Glutamatergic neuron (in vitro differentiated cells): Measurements from ENCODE around the gene RAF1. TPM values are rescaled to one million over a fixed set of nuclear protein-coding genes. Genes with fewer than 3 reads are reported as not detected.
A peak's percentile ranks its signal among the peaks of the same experiment; 100 is the strongest.

Experiments
- DNase-seq: peaks from one replicate; pipeline ENCODE4 v3.0.0; 2022
- H3K27ac Mint-ChIP-seq: one replicate; pipeline ENCODE4 v1.8.0; 2020; ENCODE audit warnings: mild to moderate bottlenecking, mixed read lengths, inconsistent platforms; ENCODE audit not compliant: unreplicated experiment
- H3K27me3 Mint-ChIP-seq: one replicate; pipeline ENCODE4 v1.8.0; 2020; ENCODE audit warnings: mild to moderate bottlenecking, moderate library complexity, mixed read lengths, inconsistent platforms; ENCODE audit not compliant: unreplicated experiment
- H3K36me3 Mint-ChIP-seq: one replicate; pipeline ENCODE4 v1.8.0; 2020; ENCODE audit warnings: mild to moderate bottlenecking, mixed read lengths, inconsistent platforms; ENCODE audit not compliant: unreplicated experiment
- H3K4me1 Mint-ChIP-seq: one replicate; pipeline ENCODE4 v1.8.0; 2020; ENCODE audit warnings: mild to moderate bottlenecking, low read depth, mixed read lengths, inconsistent platforms; ENCODE audit not compliant: unreplicated experiment
- H3K4me3 Mint-ChIP-seq: one replicate; pipeline ENCODE4 v1.8.0; 2020; ENCODE audit warnings: mild to moderate bottlenecking, mixed read lengths, inconsistent platforms; ENCODE audit not compliant: unreplicated experiment
- H3K9me3 Mint-ChIP-seq: one replicate; pipeline ENCODE4 v1.8.0; 2020; ENCODE audit warnings: mild to moderate bottlenecking, moderate library complexity, mixed read lengths, inconsistent platforms; ENCODE audit not compliant: unreplicated experiment
- long read RNA-seq: library from polyadenylated mRNA; unstranded; transcript quantifications from one replicate; pipeline ENCODE4 v2.0.0, GENCODE V29; 2020; ENCODE audit not compliant: unreplicated experiment
- total RNA-seq: library from RNA; stranded (reverse); fragmentation: NEBNext Ultra II Directional; extraction: Animal tissue kit (Norgen Biotek cat#: 25700); gene quantifications from one replicate; pipeline ENCODE4 v1.2.1, GENCODE V29; 2021; ENCODE audit not compliant: unreplicated experiment
- TF ChIP-seq, protein P1 (sequence below): fragments of 200-600 bp; sonication (generic); IDR thresholded peaks from one replicate; pipeline ENCODE4 v1.5.0; 2021; ENCODE audit not compliant: partially characterized antibody, unreplicated experiment

RAF1 gene
- 185 TPM for total RNA-seq
- long read RNA-seq, transcript RAF1-201 (17 exons, 3,300 nt) = major isoform, 27 of 36 reads
- long read RNA-seq, partial matches to known transcripts = 2 of 36 reads
- long read RNA-seq, other reads (novel, unspliced or antisense) = 5 of 36 reads

- H3K4me3 Mint-ChIP-seq = peak within 1 kb of the TSS; percentile 100
- DNase-seq = peak; percentile 97
- TF ChIP-seq, protein P1, sequence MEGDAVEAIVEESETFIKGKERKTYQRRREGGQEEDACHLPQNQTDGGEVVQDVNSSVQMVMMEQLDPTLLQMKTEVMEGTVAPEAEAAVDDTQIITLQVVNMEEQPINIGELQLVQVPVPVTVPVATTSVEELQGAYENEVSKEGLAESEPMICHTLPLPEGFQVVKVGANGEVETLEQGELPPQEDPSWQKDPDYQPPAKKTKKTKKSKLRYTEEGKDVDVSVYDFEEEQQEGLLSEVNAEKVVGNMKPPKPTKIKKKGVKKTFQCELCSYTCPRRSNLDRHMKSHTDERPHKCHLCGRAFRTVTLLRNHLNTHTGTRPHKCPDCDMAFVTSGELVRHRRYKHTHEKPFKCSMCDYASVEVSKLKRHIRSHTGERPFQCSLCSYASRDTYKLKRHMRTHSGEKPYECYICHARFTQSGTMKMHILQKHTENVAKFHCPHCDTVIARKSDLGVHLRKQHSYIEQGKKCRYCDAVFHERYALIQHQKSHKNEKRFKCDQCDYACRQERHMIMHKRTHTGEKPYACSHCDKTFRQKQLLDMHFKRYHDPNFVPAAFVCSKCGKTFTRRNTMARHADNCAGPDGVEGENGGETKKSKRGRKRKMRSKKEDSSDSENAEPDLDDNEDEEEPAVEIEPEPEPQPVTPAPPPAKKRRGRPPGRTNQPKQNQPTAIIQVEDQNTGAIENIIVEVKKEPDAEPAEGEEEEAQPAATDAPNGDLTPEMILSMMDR = no peak
- no peaks in the 10 kb centered on the region for H3K36me3 Mint-ChIP-seq
- peaks cover 16% of the 10 kb centered on the region for H3K4me1 Mint-ChIP-seq
- peak within 1 kb of the TSS; percentile 98 for H3K27ac Mint-ChIP-seq
- H3K27me3 Mint-ChIP-seq = peaks cover 18% of the 10 kb centered on the region
- H3K9me3 Mint-ChIP-seq = peaks cover 16% of the 10 kb centered on the region
These were observed at the start of gene RAF1 for GRCh38 chr3:12663936-12664908. Gene RAF1 (minus strand): TSS chr3:12664117. CDS start chr3:12618721, 45,396 bp downstream.

DNA sequence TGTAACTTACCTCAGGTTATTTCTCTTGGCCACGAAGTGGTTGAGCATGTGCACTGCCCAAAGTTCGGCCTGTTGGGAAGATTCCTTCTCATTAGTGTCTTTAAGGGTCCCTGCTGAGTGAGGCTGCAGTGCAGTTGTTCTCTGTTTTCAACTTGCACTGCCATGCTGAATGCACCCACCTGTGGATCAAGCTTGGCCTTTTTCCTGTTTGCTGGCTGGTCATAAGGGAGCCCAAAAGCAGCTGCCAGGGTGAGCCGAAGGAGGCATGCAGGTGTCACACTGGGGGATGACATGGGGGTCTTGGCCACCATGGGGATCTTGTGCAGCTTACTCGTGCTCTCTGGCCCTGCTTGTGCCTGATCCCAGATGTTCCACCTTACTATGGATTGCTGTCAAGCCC lies 46.1 kb upstream of the RAF1 start:
- Mint-ChIP-seq H3K27ac (no peak overlapping the region), H3K4me3 (no peak overlapping the region), H3K27me3 (peaks cover 1% of the 10 kb centered on the region), H3K9me3 (peaks cover 4% of the 10 kb centered on the region), H3K36me3 (peaks cover 4% of the 10 kb centered on the region), H3K4me1 (peaks cover 8% of the 10 kb centered on the region)
- TF ChIP-seq, protein P1 = no peak
- no peak for DNase-seq

DNA sequence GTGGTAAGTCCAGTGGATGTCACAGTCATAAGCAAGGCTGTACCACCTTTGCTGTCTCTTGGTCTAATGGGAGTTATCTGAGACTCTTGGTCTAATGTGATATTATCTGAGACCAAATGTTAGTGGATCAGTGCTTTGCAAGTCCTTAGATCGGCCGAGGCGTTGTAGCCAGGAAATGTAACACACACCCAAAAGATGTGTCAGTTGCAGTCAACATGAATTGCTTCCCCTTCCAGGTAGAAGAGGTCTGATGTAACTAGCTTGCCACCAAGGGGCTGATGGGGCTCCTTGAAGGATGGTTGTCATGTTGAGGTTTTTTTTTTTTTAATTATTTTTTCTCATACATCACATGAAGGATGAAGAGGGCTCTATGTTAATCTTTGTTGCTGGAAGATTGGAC lies 45.4 kb upstream of the RAF1 start:
- Mint-ChIP-seq H3K36me3 (peaks cover 4% of the 10 kb centered on the region), H3K4me3 (no peak overlapping the region)
- TF ChIP-seq, protein P1 = no peak

DNA sequence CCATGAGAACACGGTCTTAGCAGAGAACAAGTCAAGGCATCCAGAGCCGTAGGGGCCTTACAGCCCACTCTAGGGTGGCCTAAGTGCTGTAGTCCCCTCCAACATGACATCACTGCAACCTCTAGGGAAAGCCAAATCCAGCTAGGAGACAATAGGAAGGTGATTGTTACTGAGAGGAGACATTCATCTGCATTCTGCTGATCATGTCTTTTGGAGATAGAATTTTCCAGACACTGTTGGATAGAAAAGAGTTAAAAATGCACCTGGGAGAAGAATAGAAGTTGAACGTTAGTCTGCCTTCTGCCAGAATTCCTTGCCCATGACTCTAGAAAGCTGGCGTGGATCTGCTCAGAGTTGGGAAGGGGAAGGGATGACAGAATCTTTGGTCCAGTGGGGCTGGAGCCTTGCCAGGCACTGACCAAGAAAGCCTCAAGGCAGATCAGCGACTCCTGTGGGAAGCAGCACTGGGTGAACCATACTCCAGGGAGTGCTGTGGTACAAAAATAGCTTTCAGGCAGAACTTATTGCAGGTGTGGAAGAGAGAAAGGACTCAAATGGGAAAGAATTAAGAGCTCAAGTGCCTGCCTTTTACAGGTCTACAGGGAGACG lies 44.8 kb upstream of the RAF1 start:
- TF ChIP-seq, protein P1 = no peak
- Mint-ChIP-seq H3K4me1 (peaks cover 8% of the 10 kb centered on the region), H3K36me3 (peaks cover 4% of the 10 kb centered on the region), H3K4me3 (no peak overlapping the region), H3K9me3 (peaks cover 4% of the 10 kb centered on the region), H3K27ac (no peak overlapping the region), H3K27me3 (peaks cover 1% of the 10 kb centered on the region)
- no peak for DNase-seq

More for the DNA sequence above, 45.4 kb upstream of the RAF1 start:
- Mint-ChIP-seq H3K9me3 (peaks cover 4% of the 10 kb centered on the region), H3K27me3 (peaks cover 1% of the 10 kb centered on the region), H3K27ac (no peak overlapping the region), H3K4me1 (peaks cover 8% of the 10 kb centered on the region)
- no peak for DNase-seq
